HUDEP-2 (cell line): ENCODE measurements around the gene PRDX5.

Experiments
- DNase-seq, 76 experiments: peaks; one replicate each; lab custom pipeline; 2025; ENCODE audit not compliant: unreplicated experiment in 76 of 76; lab: John Stamatoyannopoulos, UW

PRDX5 gene

DNA sequence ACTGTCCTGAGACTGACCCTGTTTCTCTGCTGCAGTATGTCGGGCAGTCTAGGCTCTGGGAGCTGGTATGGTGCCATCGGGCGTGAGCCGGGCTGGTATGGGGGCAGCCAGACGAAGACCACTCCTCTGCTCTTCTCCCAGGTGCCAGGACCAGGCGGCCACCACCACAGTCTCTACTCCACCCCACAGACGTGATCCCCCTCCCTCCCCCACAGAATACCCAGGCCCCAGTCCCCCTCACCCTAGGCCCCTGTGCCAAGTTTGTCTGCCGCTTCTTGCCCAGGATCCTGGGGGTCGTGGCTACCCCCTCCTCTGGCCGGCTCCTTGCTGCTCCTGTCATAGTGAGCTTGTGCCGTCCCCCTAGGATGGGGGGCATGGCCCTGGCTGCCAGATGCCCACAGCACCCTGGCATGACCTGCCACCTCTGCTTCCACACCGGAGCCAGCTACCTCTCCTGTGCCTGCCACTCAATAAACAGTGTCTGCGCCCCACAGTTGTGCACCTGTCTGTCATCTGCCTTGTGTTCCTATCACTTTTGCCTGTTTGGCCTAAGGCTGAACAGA, 28.8 kb upstream of the PRDX5 start:
- DNase-seq = no peak

- no peak for DNase-seq
Measured at GRCh38 chr11:64290352-64291261, 27.3 kb upstream of the PRDX5 start.

DNA sequence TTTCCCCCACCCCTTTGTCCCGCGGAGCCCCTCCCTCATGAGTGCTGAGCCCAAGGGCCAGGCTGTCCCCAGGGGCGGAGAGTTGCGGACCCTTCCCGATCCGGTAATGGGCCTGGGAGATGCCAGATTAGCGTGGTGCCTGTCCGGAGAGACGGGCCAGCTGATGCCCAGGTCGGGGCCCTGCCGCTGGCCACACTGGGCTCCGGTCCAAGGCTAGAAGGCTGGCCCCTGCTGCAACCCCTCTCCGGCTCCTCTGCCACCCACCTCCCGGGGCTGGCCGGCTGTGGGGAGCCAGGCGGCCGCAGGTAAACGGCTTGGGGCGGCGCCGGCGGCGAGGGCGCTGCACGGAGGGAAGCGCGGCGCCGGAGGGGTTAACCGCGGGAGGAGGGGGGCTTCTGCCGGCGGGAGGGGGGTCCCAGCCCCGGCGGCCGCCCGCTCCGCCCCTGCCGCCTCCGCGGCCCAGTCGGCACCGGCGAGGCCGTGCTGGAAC, 26.6 kb upstream of the PRDX5 start, which contains the start of gene KCNK4:
Gene KCNK4, plus strand, starts transcription at position 41 of the 490 bp plus-strand sequence. CDS start 1,717 bp downstream, outside the sequence.
- no peak for DNase-seq

DNA sequence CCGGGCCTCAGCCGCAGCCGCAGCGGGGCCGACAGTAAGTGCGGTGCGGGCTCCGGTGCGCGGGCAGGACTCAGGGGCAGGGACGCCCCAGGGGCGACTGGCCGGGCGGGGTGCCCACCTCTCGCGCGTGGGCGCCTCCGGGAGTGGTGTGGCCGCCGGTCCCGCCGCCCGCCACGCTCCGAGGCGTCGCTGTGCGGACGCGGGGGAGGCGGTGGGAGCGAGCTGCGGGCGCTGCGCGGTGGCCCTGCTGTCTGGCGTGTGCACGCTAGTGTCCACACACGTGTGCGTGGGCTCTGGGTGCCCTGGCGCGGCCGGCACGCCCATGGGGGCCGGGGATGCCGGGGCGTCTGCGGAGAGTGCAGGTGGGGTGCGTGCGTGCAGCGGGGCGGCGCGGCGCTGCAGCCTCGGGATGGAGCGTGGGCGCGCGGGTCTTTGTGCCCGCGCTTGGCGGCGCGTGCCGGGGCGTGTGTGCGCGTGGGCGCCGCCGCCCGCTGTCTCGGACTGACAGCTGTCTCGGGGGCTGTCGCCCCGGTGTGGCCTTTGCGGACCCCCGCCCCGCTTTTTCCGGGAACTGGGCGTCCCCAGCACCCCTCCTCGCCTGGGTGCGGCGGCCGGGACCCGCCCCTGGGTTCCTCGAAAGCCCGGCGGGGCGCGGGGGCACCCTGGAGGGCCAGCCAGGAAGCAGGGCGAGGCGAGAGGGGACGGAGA, 26.0 kb upstream of the PRDX5 start:
- no peak for DNase-seq

GRCh38 chr11:64292460-64293254, 25.3 kb upstream of the PRDX5 start:
- DNase-seq = no peak

DNA sequence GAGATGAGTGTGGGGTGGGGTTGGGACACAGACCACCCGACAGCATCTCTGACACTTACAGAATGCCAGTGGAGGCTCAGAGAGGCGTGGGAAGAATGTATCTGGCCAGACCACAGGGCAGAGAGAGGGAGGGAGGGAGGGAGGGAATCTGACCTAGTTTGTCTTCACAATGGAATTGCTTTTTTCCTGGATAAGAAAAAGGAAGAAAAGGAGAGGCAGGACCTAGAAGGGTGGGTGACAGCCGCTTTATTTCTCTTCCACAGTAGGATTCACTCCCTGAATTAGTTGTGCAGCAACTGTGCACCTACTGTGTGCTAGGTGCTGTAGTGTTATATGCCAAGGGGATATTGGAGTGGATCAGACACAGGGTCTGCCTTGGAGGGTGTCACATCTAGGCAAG, 23.1 kb upstream of the PRDX5 start:
- no peak for DNase-seq

DNA sequence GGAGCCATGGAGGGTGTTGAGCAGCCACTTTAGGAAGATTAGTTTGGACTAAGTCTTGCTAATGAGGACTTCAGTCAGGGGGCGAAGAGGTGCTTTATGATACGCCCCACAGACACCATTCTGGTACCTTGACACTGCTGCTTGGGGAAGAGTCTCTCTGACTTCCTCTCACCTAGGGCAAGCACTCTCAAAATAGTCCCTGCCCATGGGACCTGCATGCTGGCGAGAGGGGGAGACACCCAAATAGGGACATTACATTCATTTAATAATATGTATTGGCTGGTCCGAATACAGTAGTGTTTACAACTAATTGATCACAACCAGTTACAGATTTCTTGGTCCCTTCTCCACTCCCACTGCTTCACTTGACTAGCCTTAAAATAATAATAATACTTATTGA, 22.2 kb upstream of the PRDX5 start:
- no peak for DNase-seq

DNA sequence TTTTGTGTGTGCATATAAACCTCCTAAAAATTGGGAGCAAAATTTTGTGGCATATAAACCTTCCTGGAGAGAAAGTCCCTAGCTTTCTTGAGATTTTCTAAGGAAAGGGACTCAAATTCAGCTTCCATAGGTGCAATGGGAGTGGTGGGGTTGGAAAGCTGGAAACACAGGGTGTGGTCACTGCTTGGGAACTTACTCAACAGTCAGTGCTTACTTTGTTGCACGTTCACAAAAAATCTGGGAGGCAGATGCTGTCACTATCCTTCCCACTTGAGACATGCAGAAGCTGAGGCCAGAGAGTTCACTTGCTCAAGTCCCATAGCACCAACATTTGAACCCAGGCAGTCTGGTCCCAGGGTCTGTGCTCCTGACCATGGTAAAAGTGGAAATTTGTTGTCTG, 21.7 kb upstream of the PRDX5 start:
- DNase-seq = no peak

- no peak for DNase-seq
Measured at GRCh38 chr11:64296830-64297698, 20.9 kb upstream of the PRDX5 start.

DNA sequence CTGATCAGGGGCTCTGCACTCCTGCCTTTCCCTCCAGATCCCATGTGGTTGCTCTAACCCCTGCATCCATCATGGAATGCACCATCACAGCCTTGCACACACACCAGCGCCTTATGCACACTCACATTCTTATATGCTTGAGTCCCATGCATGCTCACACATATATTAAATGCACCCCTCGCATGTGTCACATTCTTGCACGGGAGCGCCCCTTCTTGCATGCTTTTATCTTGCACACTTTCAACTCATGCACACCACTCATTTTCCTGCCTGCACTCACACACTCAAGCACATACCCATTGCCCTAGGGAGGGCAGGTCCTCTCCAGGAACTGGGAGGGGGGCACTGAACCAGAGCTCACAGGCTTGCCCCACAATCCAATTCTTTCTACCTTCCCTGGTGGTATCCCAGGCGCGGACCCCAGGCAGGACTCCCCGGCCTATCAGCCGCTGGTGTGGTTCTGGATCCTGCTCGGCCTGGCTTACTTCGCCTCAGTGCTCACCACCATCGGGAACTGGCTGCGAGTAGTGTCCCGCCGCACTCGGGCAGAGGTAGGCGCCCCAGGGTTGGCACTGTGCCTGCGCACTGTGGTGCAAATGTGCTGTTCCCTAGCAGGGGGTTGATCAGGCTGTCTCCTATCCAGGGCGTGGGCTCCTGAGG, 20.1 kb upstream of the PRDX5 start:
- peak in 27 of 76 experiments; percentile 4 to 43 (median 22) for DNase-seq

DNA sequence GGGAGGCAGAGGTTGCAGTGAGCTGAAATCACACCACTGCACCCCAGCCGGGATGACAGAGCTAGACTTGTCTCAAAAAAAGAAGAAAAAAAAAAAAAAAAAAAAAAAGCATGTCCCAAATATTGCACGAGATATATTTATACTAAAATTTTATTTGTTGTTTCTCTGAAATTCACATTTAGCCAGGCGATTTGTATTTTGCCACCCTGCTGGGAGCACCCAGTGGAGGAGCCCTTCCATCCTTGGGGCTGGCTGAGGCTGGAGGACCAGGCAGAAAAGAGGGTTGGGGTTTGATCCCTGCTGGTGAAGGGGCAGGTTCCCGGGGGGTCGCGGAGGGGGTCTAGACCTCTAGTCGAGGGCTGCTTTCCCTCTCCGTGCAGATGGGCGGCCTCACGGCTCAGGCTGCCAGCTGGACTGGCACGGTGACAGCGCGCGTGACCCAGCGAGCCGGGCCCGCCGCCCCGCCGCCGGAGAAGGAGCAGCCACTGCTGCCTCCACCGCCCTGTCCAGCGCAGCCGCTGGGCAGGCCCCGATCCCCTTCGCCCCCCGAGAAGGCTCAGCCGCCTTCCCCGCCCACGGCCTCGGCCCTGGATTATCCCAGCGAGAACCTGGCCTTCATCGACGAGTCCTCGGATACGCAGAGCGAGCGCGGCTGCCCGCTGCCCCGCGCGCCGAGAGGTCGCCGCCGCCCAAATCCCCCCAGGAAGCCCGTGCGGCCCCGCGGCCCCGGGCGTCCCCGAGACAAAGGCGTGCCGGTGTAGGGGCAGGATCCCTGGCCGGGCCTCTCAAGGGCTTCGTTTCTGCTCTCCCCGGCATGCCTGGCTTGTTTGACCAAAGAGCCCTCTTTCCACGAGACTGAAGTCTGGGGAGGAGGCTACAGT, 18.7 kb upstream of the PRDX5 start:
- peak in 40 of 76 experiments; percentile 1 to 55 (median 28) for DNase-seq

- no peak for DNase-seq
Measured at GRCh38 chr11:64299847-64300648, 17.9 kb upstream of the PRDX5 start, which contains the start of gene CATSPERZ. Gene CATSPERZ (plus strand): TSS chr11:64300358. CDS start chr11:64300411, 53 bp downstream.

- no peak for DNase-seq
Measured at GRCh38 chr11:64303109-64304031, 14.6 kb upstream of the PRDX5 start.

GRCh38 chr11:64304032-64304315, 13.9 kb upstream of the PRDX5 start:
- no peak for DNase-seq

GRCh38 chr11:64304316-64305072, 13.4 kb upstream of the PRDX5 start:
- peak in 73 of 76 experiments; percentile 31 to 94 (median 88) for DNase-seq
